Gastrocnemius medialis (tissue), 4 donors: ENCODE results near the gene LHX2.

Experiments used
- POLR2A ChIP-seq, 2 donors: fragments of 450-650 bp; IDR thresholded peaks; one replicate each; pipeline ENCODE4 v1.6.1; 2017; ENCODE audit warnings: antibody characterized with exemption in 2 of 2, mild to moderate bottlenecking in 2 of 2, moderate library complexity in 2 of 2
- TF ChIP-seq, protein P1 (sequence below), 5 experiments: fragments of 450-650 bp in 3 of 5; fragments of 200-600 bp in 2 of 5; sonication (generic) in 2 of 5; IDR thresholded peaks in 4 of 5; conservative IDR thresholded peaks in 1 of 5; 1 replicate in 4 of 5; 2 replicates in 1 of 5; pipeline ENCODE4 v1.5.1; 2016 to 2019; ENCODE audit warnings: antibody characterized with exemption in 5 of 5, mild to moderate bottlenecking in 3 of 5, moderate library complexity in 3 of 5

DNA sequence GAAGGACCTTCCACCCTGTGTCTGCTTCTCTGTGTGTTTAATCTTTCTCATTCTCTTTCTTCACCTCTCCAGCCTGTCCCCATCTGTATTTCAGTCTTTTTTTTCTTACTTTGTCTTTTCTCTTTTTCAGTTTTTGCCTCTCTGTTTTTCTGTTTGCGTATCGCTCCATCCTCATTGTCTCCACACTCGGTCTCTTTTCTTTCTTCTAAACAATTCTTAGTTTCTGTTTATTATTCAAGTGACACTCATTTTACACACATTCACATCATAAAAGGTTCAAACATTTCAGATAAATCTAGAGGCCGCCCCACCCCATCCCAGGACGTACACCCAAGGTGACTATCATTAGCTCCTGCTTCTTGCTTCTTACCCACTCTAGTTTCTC lies 9.8 kb downstream of the LHX2 start:
- TF ChIP-seq, protein P1, sequence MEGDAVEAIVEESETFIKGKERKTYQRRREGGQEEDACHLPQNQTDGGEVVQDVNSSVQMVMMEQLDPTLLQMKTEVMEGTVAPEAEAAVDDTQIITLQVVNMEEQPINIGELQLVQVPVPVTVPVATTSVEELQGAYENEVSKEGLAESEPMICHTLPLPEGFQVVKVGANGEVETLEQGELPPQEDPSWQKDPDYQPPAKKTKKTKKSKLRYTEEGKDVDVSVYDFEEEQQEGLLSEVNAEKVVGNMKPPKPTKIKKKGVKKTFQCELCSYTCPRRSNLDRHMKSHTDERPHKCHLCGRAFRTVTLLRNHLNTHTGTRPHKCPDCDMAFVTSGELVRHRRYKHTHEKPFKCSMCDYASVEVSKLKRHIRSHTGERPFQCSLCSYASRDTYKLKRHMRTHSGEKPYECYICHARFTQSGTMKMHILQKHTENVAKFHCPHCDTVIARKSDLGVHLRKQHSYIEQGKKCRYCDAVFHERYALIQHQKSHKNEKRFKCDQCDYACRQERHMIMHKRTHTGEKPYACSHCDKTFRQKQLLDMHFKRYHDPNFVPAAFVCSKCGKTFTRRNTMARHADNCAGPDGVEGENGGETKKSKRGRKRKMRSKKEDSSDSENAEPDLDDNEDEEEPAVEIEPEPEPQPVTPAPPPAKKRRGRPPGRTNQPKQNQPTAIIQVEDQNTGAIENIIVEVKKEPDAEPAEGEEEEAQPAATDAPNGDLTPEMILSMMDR (IDR thresholded peaks at IDR 0.05 in 4 of 5, conservative IDR thresholded peaks at IDR 0.05 in 1 of 5) = no peak
- no peak for TF ChIP-seq POLR2A (IDR thresholded peaks at IDR 0.05)
